Measurements from ENCODE around the gene FBXL16.

The FBXL16 gene

DNA sequence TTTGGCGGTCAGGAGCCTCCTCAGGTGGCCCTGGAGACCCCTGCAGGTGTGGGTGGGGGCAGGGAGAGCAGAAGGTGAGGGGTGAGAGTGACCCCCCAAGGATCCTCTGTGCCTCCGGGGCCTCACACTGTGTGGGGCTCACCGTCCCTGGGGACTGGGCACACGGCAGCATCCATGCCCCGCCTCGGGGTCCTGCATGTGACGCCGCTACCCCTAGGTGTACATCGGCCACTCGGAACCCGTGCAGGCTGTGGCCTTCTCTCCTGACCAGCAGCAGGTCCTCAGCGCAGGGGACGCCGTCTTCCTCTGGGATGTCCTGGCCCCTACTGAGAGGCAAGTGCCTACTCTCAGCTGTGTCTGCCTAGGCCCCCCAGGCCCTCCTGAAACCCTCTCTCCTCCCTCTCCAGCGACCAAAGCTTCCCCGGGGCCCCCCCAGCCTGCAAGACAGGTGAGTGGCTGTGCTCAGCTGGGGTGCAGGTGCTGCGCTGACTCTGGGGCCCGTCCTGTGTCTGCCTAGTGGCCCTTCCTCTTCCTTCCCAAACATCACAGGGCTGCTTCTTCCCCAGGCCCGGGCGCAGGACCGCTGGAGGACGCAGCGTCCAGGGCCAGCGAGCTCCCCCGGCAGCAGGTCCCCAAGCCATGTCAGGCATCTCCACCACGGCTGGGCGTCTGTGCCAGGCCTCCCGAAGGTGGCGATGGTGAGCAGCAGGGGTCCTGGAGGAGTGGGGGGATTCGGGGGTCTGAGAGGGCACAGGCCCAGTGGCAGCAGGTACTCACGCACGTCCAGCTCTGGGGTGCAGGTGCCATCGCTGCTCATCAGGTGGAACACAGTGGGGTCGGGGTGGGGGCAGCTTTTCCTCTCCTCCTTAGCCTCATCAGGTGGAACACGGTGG is 46.7 kb downstream of the FBXL16 start:
- DNase-seq (ENCODE audit: insufficient read length, low spot score) (no peak), FAIRE-seq (no peak)
- TF ChIP-seq, protein P1, sequence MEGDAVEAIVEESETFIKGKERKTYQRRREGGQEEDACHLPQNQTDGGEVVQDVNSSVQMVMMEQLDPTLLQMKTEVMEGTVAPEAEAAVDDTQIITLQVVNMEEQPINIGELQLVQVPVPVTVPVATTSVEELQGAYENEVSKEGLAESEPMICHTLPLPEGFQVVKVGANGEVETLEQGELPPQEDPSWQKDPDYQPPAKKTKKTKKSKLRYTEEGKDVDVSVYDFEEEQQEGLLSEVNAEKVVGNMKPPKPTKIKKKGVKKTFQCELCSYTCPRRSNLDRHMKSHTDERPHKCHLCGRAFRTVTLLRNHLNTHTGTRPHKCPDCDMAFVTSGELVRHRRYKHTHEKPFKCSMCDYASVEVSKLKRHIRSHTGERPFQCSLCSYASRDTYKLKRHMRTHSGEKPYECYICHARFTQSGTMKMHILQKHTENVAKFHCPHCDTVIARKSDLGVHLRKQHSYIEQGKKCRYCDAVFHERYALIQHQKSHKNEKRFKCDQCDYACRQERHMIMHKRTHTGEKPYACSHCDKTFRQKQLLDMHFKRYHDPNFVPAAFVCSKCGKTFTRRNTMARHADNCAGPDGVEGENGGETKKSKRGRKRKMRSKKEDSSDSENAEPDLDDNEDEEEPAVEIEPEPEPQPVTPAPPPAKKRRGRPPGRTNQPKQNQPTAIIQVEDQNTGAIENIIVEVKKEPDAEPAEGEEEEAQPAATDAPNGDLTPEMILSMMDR (IDR thresholded peaks at IDR 0.05; ENCODE audit: insufficient read depth, missing control alignments), result no peak

DNA sequence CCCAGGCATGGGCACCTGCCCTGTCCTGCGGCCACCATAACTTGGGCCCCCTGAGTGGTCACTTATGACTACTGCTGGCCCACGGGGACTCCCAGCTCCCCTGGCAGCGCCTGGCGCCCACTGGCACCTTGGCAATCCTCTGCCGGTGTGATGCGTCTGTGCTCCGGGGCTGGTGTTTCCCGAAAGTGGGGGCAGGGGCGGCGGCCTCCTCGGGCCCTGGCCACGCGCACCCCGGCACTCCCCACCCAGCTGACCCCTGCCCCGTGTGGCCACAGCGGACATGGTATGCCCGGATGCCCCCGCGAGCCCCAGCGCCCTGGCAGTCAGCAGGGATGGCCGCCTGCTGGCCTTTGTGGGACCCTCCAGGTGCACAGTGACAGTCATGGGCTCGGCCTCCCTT is 48.1 kb downstream of the FBXL16 start:
- TF ChIP-seq, protein P1 (IDR thresholded peaks at IDR 0.05; ENCODE audit: insufficient read depth, missing control alignments), result no peak
- FAIRE-seq, result no peak
- no peak for DNase-seq (ENCODE audit: insufficient read length, low spot score)

DNA sequence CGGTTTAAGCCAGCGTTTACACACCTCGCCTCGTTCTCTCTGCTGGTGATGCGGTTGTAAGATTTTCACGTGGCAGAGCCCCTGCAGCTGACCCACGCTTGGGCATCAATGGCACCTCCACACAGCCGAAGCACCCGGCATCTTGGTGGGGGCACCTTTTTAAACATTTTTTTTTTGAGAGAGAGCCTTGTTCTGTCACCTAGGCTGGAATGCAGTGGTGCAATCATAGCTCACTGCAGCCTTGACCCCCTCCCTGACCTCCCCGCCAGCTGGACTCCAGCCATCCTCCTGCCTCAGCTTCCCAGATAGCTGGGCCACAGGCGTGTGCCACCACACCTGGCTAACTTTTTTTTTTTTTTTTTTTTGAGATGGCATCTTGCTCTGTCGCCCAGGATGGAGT is 51.6 kb downstream of the FBXL16 start:
- TF ChIP-seq, protein P1 (IDR thresholded peaks at IDR 0.05; ENCODE audit: insufficient read depth, missing control alignments), result no peak
- no peak for DNase-seq (ENCODE audit: insufficient read length, low spot score)
- FAIRE-seq, result no peak

DNA sequence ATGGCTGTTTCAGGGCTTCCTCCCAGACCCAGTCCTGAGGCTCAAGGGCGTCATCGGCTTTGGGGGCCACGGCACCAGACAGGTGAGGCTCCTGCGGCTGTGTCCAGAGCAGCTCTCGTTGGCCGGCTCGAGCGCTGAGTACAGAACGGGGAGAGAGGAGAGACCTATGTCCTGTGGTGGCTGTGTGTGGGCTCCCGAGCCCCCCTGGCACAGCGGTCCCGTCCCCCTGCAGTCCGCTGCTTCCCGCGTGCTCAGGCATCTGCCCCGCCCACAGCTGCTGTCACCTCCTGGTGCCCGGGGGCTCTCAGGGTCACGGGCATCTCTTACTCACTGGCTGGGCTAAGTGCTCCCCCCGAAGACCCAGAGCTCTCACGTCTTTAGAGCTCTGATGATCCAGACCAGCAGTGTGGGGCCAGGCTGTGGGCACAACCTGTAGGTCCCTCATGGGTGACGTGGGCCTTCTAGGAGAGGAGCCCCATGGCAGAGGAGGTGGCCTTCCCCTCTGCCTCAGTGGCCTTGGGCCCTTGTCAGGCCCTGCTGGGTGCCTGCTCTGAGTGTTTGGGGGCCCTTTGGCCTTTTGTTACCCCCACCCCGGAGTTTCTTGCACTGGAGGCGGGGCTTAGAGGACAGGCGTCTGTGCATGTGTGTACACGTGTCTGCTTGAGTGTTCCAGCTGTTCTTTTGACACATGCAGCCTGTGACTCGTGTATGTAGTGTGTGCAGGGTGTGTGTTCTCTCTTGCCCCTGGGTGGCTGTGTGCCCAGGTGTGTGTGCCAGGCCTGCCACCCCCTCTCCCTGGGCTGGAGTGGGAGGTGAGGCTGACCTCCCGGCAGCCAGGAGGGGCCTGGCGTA is 52.9 kb downstream of the FBXL16 start:
- FAIRE-seq (no peak), DNase-seq (ENCODE audit: insufficient read length, low spot score) (no peak)
- TF ChIP-seq, protein P1 (IDR thresholded peaks at IDR 0.05; ENCODE audit: insufficient read depth, missing control alignments), result no peak

DNA sequence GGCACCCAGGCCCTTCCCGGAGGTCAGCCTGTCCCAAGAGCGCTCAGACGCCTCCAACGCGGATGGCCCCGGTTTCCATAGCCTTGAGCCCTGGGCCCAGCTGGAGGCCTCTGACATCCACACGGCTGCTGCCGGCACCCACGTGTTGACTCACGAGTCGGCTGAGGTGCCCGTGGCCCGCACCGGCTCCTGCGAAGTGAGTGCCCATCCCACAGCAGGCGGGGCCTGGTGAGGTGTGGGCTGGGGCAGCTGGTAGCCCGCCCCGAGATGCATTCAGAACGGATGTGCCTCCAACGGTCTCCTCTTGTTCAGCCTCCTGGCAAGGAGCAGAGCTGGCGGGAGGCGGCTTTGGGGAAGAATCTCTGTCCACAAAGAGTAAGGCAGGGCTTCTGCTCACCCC is 53.8 kb downstream of the FBXL16 start:
- FAIRE-seq, result no peak
- TF ChIP-seq, protein P1 (IDR thresholded peaks at IDR 0.05; ENCODE audit: insufficient read depth, missing control alignments), result no peak
- no peak for DNase-seq (ENCODE audit: insufficient read length, low spot score)

DNA sequence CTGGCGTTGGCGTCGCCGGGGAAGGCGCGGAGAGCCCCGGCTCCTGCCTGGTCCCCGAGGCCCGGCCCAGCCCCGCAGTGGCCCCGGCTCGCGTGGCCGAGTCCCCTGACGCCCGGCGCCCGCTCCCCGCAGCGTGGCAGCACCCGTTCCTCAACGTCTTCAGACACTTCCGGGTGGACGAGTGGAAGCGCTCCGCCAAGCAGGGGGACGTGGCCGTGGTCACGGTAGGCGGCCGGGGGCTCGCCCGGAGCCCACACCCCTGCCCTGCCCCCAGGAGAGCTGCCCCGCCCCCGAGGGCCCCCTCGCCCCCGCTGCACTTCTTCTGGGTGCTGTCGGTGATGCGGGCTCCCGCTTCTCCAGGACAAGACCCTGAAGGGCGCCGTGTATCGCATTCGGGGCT is 56.0 kb downstream of the FBXL16 start:
- no peak for DNase-seq (ENCODE audit: insufficient read length, low spot score)
- no peak for FAIRE-seq
- TF ChIP-seq, protein P1 (IDR thresholded peaks at IDR 0.05; ENCODE audit: insufficient read depth, missing control alignments), result no peak

All from D721Med (cell line).